Endodermal cell (in vitro differentiated cells): ENCODE data around the gene IL3. TPM values are rescaled to one million over a fixed set of nuclear protein-coding genes. Genes with fewer than 3 reads are reported as not detected.

Source experiments
- DNase-seq: peaks from one replicate; pipeline ENCODE4 v3.0.0-alpha.2; 2017
- H3K27ac ChIP-seq: 2 replicates; pipeline ENCODE4 v1.5.1; 2013; ENCODE audit warnings: mild to moderate bottlenecking, low read depth, low read length, moderate library complexity
- H3K27me3 ChIP-seq: 2 replicates; pipeline ENCODE4 v1.6.1; 2013; ENCODE audit warnings: mild to moderate bottlenecking, low read length, moderate library complexity; ENCODE audit not compliant: insufficient read depth, control insufficient read depth, poor library complexity, severe bottlenecking
- H3K36me3 ChIP-seq: 2 replicates; pipeline ENCODE4 v1.7.0; 2013; ENCODE audit warnings: mild to moderate bottlenecking, low read length, moderate library complexity; ENCODE audit not compliant: control insufficient read depth, insufficient read depth
- H3K4me1 ChIP-seq: one replicate; pipeline ENCODE4 v1.7.0; 2013; ENCODE audit warnings: low read length; ENCODE audit not compliant: control insufficient read depth, insufficient read depth
- H3K4me3 ChIP-seq: 2 replicates; pipeline ENCODE4 v1.5.1; 2013; ENCODE audit warnings: mild to moderate bottlenecking, low read length, moderate library complexity
- H3K9ac ChIP-seq: 2 replicates; pipeline ENCODE4 v1.6.1; 2013; ENCODE audit warnings: mild to moderate bottlenecking, low read length, moderate library complexity; ENCODE audit not compliant: poor library complexity, severe bottlenecking; ENCODE audit errors: extremely low read depth
- H3K9me3 ChIP-seq: 2 replicates; pipeline ENCODE4 v1.6.1; 2013; ENCODE audit warnings: mild to moderate bottlenecking, low read length, moderate library complexity; ENCODE audit not compliant: control insufficient read depth
- H3K27ac Mint-ChIP-seq: 2 replicates; pipeline ENCODE4 v1.8.0; 2020; ENCODE audit warnings: mixed read lengths
- H3K27me3 Mint-ChIP-seq: 2 replicates; pipeline ENCODE4 v1.8.0; 2021; ENCODE audit warnings: mild to moderate bottlenecking, mixed read lengths; ENCODE audit not compliant: insufficient read depth
- H3K36me3 Mint-ChIP-seq: 2 replicates; pipeline ENCODE4 v1.8.0; 2020; ENCODE audit warnings: low read depth, mixed read lengths
- H3K4me1 Mint-ChIP-seq: 2 replicates; pipeline ENCODE4 v1.8.0; 2020; ENCODE audit warnings: mixed read lengths
- H3K4me3 Mint-ChIP-seq: 2 replicates; pipeline ENCODE4 v1.8.0; 2020; ENCODE audit warnings: mild to moderate bottlenecking, moderate library complexity, mixed read lengths
- H3K9me3 Mint-ChIP-seq: 2 replicates; pipeline ENCODE4 v1.8.0; 2020; ENCODE audit warnings: mild to moderate bottlenecking, mixed read lengths
- whole genome bisulfite sequencing, 2 experiments: methylation state at CpG; one replicate each; pipeline versions ENCODE4 v1.1.5 to v1.1.7; 2013; ENCODE audit warnings: missing lambda C conversion rate in 2 of 2, mixed read lengths in 1 of 2; ENCODE audit not compliant: insufficient coverage in 1 of 2, insufficient read length in 1 of 2; 5-methylcytosine and 5-hydroxymethylcytosine counted together
- long read RNA-seq, 4 experiments: library from polyadenylated mRNA in 2 of 4; library from RNA in 1 of 4; library from capped mRNA in 1 of 4; stranded (forward) in 3 of 4; unstranded in 1 of 4; transcript quantifications; one replicate each; pipeline ENCODE4 v2.0.0, GENCODE V29; 2020 to 2021; ENCODE audit warnings: inconsistent platforms in 1 of 4
- polyA plus RNA-seq, 2 experiments: library from polyadenylated mRNA; stranded (reverse); fragments of 50-300 nt; gene quantifications; one replicate each; pipeline ENCODE4 v1.2.3, GENCODE V29; 2013
- total RNA-seq, 2 donors: library from RNA; stranded (reverse); fragmentation: NEBNext Ultra II Directional in 1 of 2; extraction: Animal tissue kit (Norgen Biotek cat#: 25700) in 1 of 2; gene quantifications; 2 replicates in 1 of 2; 3 replicates in 1 of 2; pipeline ENCODE4 v1.2.1, GENCODE V29; 2021
- TF ChIP-seq, protein P1 (sequence below): fragments of 200-600 bp; sonication (generic); conservative IDR thresholded peaks from 2 replicates; pipeline ENCODE4 v1.5.0; 2021; ENCODE audit warnings: antibody characterized with exemption, mild to moderate bottlenecking

IL3 gene
- total RNA-seq = not detected
- not detected for polyA plus RNA-seq (2013, experiment 1 of 2)
- polyA plus RNA-seq (2013, experiment 2 of 2) = not detected
- long read RNA-seq, experiment 1 = 0 reads
- long read RNA-seq, experiment 2 = 0 reads
- long read RNA-seq, experiment 3 = 0 reads
- long read RNA-seq, experiment 4 = 0 reads

DNA sequence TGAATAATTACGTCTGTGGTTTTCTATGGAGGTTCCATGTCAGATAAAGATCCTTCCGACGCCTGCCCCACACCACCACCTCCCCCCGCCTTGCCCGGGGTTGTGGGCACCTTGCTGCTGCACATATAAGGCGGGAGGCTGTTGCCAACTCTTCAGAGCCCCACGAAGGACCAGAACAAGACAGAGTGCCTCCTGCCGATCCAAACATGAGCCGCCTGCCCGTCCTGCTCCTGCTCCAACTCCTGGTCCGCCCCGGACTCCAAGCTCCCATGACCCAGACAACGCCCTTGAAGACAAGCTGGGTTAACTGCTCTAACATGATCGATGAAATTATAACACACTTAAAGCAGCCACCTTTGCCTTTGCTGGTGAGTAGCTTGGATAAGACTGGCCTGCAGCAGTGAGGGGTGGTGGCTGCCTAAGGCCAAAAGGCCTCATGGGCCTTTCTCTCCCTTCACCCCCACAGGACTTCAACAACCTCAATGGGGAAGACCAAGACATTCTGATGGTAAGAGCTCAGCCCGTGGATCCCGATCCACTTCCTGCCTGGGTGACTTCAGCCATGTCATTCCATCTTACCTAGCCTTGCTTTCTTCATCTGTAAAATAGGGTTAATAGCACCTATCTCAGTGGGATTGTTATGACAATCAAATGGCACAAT lies at the start of gene IL3:
Gene IL3 (plus strand): TSS at position 155 of the 661 bp plus-strand sequence. CDS start 52 bp downstream, at position 207.
- Mint-ChIP-seq H3K27ac (no peak within 1 kb of the TSS), H3K36me3 (no peaks in the 10 kb centered on the region), H3K9me3 (no peaks in the 10 kb centered on the region), H3K27me3 (no peaks in the 10 kb centered on the region), H3K4me1 (no peaks in the 10 kb centered on the region), H3K4me3 (no peak within 1 kb of the TSS)
- peak; percentile 27 for DNase-seq
- no peak within 1 kb of the TSS for H3K9ac ChIP-seq
- no peaks in the 10 kb centered on the region for H3K36me3 ChIP-seq
- H3K9me3 ChIP-seq = no peaks in the 10 kb centered on the region
- no peak within 1 kb of the TSS for H3K4me3 ChIP-seq
- no peak within 1 kb of the TSS for H3K27ac ChIP-seq
- no peaks in the 10 kb centered on the region for H3K4me1 ChIP-seq
- H3K27me3 ChIP-seq = no peaks in the 10 kb centered on the region
- WGBS, 2 experiments = 91 to 96% methylated on average over 5 to 16 of the region's 16 CpGs
- TF ChIP-seq, protein P1, sequence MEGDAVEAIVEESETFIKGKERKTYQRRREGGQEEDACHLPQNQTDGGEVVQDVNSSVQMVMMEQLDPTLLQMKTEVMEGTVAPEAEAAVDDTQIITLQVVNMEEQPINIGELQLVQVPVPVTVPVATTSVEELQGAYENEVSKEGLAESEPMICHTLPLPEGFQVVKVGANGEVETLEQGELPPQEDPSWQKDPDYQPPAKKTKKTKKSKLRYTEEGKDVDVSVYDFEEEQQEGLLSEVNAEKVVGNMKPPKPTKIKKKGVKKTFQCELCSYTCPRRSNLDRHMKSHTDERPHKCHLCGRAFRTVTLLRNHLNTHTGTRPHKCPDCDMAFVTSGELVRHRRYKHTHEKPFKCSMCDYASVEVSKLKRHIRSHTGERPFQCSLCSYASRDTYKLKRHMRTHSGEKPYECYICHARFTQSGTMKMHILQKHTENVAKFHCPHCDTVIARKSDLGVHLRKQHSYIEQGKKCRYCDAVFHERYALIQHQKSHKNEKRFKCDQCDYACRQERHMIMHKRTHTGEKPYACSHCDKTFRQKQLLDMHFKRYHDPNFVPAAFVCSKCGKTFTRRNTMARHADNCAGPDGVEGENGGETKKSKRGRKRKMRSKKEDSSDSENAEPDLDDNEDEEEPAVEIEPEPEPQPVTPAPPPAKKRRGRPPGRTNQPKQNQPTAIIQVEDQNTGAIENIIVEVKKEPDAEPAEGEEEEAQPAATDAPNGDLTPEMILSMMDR = no peak

GRCh38 chr5:132010989-132011621 lies 49.4 kb upstream of the IL3 start:
- Mint-ChIP-seq H3K4me1 (peaks cover 10% of the 10 kb centered on the region), H3K27me3 (peaks cover 31% of the 10 kb centered on the region), H3K4me3 (peak overlapping the region; percentile 60), H3K27ac (no peak overlapping the region), H3K36me3 (no peaks in the 10 kb centered on the region), H3K9me3 (no peaks in the 10 kb centered on the region)
- Histone ChIP-seq H3K4me1 (peaks cover 4% of the 10 kb centered on the region), H3K27me3 (peaks cover 48% of the 10 kb centered on the region), H3K36me3 (no peaks in the 10 kb centered on the region), H3K9ac (no peak overlapping the region), H3K4me3 (peak overlapping the region; percentile 62), H3K27ac (no peak overlapping the region), H3K9me3 (no peaks in the 10 kb centered on the region)
- WGBS, 2 experiments = 6 to 19% methylated on average over 18 to 46 of the region's 46 CpGs
- DNase-seq = peak; percentile 59
- TF ChIP-seq, protein P1 = no peak

DNA sequence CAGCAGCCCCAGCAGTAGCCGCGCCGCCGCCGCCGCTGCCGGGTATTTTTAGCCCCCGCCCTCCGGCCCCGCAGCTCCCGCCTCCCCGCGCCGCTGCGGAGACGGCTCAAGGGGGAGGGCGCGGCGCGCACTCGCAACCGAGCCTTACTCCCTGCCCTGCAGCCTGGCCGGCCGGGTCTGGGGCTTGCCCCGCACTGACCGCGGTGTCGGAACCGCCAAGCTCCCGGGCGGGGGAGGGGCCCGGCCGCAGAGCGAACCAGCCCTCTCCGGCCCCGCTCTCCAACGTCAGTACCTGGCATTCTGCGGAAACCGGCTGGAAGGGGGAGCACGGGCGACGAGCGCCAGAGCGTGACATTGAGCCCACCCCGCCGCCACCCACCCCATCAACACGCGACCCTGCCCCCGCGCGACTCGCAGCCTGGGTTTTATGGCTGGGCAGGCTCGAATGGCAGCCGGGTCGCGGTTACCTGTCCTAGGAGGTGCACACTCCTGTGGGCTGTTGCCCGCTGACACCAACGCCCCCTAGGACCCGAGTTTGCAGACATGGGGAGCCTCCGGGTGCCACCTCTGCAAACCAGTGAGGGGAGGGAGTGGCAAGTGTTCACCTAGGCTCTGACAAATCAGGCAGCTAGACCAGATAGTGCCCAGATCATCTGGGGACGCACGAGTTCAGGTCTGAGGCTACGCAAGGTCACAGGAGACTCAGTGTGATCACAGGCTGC lies 48.7 kb upstream of the IL3 start, which contains the start of gene ACSL6:
Gene ACSL6 (minus strand): TSS at position 37 of the 722 bp plus-strand sequence. CDS start 105 bp downstream, outside the sequence.
- Mint-ChIP-seq H3K27ac (no peak within 1 kb of the TSS), H3K36me3 (no peaks in the 10 kb centered on the region), H3K4me1 (peaks cover 10% of the 10 kb centered on the region), H3K4me3 (peak within 1 kb of the TSS; percentile 60), H3K9me3 (no peaks in the 10 kb centered on the region), H3K27me3 (peaks cover 31% of the 10 kb centered on the region)
- H3K27ac ChIP-seq = no peak within 1 kb of the TSS
- peak; percentile 81 for DNase-seq
- peak within 1 kb of the TSS; percentile 62 for H3K4me3 ChIP-seq
- no peak within 1 kb of the TSS for H3K9ac ChIP-seq
- TF ChIP-seq, protein P1 = peak; percentile 24
- H3K9me3 ChIP-seq = no peaks in the 10 kb centered on the region
- peaks cover 48% of the 10 kb centered on the region for H3K27me3 ChIP-seq
- no peaks in the 10 kb centered on the region for H3K36me3 ChIP-seq
- WGBS, 2 experiments = 4 to 8% methylated on average over 26 to 63 of the region's 63 CpGs
- H3K4me1 ChIP-seq = peaks cover 4% of the 10 kb centered on the region
